ENCODE results near the gene XYLT1. TPM values are rescaled to one million over a fixed set of nuclear protein-coding genes. Genes with fewer than 3 reads are reported as not detected.

XYLT1 gene
- total RNA-seq, 1 donor from 2014 or later: 0.20 TPM

DNA sequence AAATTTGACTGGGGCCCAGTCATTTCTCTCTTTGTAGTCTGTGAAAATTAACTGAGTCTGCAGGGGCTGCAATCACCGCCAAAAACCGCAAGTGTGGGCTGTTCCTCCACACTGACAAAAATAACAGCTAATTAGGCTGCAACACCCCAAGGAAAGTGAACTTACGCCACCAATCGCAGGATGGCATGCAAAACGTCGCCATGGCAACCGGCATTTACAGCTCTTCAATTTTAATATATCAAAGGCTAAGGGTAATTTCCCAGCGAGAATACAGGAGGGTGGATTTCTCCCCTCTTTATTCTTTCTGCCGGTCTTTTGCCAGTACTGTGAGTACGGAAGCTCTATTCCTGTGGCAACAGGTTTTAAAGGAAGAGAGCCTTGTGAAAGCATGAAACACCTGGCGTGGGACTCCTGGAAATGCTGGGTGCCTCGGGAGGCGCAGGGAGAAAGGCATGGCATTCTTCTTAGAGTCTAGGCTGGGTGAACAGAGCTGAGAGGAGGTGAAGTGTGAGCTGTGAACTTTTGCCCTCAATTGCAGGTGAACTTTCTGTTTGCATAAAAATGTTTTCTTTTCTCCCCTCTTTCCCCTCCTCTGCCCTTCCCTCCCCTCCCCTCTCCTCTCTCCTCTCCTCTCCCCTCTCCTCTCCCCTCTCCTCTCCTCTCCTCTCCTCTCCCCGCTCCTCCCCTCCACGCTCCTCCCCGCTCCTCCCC, 399.7 kb downstream of the XYLT1 start:
- DNase-seq (ENCODE audit: low read depth in 2 of 2): no peak

DNA sequence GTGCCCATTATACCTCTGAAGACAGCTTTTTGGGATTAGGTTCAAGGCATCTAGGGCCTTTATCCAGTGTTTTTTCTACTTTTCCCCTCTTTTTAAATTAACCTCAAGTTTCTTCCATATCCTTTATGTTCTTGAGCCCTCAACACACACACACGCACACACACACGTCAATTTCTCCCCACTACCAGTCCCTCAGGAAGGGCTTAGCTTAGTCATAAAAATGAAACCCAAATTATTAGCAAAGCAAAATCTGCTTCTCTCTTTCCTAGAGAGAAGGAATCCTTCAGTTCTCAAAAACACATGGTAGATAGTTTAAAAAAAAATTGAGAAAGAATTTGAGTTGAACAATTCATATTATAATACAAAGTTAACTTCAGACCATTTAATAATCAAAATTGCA, 401.1 kb downstream of the XYLT1 start:
- no peak for DNase-seq (ENCODE audit: low read depth in 2 of 2)

DNA sequence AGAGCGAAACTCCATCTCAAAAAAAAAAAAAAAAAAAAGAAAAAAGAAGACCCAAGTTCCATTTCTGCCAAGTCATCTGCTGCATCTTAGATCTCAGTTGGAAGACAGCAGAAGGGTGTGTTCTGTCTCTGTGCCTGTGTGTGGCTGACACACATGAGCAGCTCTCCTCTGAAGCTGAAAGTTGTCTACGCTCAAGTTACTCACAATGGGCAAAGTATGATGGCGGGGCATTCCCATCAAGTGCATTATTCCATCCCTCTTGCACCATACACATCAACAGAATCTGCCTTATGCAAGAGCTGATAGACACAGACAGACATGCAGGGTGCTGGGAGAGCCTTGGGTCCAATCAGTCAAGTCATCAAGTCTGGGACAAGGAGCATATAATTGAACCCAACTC, 402.2 kb downstream of the XYLT1 start:
- DNase-seq (ENCODE audit: low read depth in 2 of 2): no peak

DNA sequence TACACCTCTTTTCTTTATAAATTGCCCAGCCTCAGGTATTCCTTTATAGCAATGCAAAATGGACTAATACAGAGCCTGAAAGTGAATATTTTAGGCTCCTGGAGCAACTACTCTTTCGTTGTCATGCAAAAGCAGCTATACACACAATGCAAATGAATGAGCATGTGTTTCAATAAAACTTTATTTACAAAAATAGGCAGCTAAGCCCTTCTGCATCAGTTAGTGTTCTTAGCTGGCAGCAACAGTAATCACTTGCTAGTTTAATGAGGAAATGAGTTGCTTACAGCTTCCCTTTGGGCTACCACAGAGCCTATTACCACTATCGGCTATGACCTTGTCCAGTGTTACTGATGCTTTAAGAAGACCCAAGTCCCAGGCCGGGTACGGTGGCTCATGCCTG, 402.9 kb downstream of the XYLT1 start:
- DNase-seq (ENCODE audit: low read depth in 2 of 2): no peak

DNA sequence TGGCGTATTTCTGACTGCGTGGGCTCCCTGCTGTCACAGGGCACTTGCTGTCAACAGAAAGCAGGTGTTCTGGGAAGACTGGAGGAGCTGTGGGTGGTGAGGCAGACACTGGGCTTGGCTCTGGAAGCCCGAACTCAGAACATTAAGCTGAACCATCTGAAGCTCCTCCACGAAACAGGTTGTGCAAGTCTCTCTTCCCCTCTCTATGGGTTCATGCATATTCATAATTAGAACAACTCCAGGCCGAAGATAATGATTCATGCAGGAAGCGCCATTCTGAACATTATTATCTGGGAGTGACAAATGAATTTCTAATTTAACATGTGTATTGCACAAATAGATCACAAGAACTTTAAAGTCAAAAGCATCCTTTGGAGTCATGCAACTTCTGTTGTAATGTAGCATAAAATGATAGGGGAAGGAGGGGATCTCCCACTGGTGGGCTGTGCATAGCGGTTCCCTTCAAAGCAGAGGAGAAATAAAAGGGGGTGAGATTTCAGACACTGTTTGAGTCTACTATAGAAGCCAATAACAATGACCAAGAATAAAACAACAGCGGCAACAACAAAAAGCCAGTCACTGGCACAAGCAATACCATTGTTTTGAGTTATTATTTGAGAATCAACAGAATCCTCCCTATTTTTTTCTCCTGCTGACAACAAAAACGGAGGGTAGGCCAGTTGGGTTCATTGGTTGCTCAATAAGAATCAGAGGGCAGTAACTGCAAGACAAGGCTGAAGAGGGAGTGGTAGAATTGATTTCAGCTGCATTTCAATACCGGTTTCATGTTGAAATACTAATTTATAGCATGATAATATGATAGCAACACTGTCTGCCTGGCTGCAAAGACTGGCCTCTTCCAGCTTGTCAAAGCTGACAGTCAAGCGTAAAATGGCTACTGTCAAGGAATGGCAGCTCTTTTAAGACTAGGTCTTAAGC, 407.3 kb downstream of the XYLT1 start:
- no peak for DNase-seq (ENCODE audit: low read depth in 2 of 2)

DNA sequence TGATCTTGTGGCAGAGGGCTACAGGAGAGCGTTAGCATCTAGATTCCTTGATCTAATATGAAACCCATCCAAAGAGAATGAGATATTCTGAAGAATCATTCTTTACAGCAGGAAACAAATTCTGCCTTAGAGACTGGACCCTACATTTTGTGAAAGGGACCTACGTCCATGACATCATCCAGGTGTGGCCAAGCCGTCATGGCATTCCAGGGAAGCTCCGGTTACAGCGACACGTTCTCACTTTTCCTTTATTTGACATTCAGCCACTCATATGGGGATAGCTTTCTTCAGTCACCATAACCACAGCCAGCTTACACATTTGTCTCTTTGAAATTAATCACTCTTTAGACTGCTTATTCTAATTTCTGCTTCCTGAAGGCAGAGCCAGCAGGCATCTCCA, 408.1 kb downstream of the XYLT1 start:
- DNase-seq (ENCODE audit: low read depth in 2 of 2): no peak

DNA sequence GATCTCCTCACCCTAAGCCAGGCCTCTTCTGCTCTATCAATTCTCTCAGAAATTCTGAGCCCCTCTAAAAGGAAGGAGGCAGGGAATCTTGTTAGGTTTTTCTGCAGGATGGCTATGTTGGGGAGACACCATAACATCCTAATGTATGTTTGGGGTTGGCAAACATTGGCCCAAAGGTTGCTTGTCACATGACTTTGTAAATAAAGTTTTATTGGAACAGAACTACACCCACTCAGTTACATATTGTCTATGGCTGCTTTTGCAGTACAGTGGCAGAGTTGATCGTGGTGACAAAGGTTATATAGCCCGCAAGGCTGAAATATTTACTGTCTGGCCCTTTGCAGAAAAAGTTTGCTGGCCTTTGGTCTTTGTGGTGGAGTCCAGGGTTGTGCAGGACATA, 409.4 kb downstream of the XYLT1 start:
- DNase-seq (ENCODE audit: low read depth in 2 of 2): no peak

DNA sequence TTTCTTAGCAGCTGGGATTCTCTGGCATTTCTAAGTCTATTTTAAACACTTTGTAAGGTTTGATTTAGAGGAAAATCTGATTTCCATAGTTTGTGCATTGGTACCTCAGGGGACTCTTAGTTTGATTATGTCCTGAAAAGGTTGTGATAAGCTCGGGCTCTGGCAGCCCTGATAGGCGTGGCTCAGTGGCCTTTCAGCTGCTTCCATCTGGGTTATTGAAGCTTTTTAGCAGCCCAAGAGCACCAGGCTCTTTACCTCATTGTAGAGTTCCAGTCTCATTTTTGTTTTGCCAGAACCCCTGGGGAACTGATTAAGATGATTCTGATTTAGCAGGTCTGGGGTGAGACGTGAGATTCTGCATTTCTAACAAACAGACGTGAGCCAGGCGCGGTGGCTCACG, 412.3 kb downstream of the XYLT1 start:
- no peak for DNase-seq (ENCODE audit: low read depth in 2 of 2)

DNA sequence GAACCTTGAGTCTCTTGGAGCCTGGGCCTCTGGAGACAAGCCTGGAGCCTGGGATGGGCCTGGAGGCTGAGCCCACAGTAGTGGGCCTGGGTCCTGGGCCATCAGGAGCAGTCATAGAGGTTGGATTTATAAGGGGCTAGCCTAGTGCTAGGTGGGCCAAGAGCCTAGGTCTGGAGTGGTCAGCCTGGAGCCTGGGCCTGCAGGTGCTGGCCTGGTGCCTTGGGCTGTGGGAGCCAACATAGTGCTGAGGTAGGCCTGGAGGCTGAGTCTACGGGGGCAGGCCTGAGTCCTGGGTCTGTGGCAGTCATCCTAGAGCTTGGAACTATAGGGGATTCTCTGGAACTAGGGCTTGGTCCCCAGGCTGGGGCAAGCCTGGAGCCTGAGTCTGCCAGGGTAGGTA, 414.1 kb downstream of the XYLT1 start:
- DNase-seq (ENCODE audit: low read depth in 2 of 2): no peak

DNA sequence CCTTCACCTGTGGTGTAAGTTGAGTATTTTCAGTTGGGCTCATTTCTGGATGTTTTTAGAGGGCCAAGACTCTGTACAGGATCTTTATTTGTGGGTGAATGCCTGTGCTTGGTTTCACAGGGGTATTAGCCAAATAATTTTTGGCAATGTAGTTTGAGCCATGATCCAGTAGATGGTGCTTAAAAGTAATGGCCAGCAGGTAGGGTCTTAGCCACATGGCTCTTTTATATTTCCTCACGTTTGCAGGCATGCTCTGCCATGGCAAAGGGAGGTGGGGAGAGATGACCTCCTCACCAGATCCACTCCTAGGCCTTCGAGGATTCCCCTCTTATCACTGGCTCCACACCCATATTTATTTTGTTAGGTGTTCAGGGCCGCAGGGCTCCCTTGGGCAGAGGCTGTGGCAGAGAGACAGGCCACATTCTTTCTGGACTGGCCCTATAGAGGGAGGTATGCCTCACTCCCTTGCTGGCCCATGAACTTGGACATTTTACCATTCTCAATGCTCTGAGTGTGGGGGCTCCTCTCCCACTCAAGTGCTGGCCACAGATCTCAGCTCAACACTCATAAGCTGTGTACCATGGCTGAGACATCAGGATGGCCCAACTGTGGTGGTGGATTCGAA, 417.1 kb downstream of the XYLT1 start:
- no peak for DNase-seq (ENCODE audit: low read depth in 2 of 2)

All from lung microvascular endothelial cell (primary cell).